ENCODE results near the gene EFEMP2. TPM values are rescaled to one million over a fixed set of nuclear protein-coding genes. Genes with fewer than 3 reads are reported as not detected.
"Not testable (repeated sequence)": the region's sequence is repeated elsewhere in the genome, so short reads cannot be mapped to it uniquely, and the experiment has no call there.

EFEMP2 gene
- total RNA-seq, 1 experiment from 2014 or later = 2.8 TPM

GRCh38 chr11:65833297-65834030 is 39.1 kb downstream of the EFEMP2 start, which contains the start of gene SNX32:
TSS of gene SNX32 (plus strand) at chr11:65833963. CDS start at chr11:65834066, 103 bp downstream.
- DNase-seq (ENCODE audit: extremely low read depth, low read depth) = no peak

GRCh38 chr11:65832231-65832630 is 40.4 kb downstream of the EFEMP2 start:
- not testable (repeated sequence) for DNase-seq (ENCODE audit: extremely low read depth, low read depth)

GRCh38 chr11:65829459-65829858 is 43.1 kb downstream of the EFEMP2 start:
- no peak for DNase-seq (ENCODE audit: extremely low read depth, low read depth)

- no peak for DNase-seq (ENCODE audit: extremely low read depth, low read depth)
Observed at GRCh38 chr11:65826984-65827735, 45.4 kb downstream of the EFEMP2 start.

GRCh38 chr11:65822776-65823528 is 49.6 kb downstream of the EFEMP2 start:
- no peak for DNase-seq (ENCODE audit: extremely low read depth, low read depth)

- DNase-seq (ENCODE audit: extremely low read depth, low read depth) = no peak
Observed at GRCh38 chr11:65821107-65821506, 51.5 kb downstream of the EFEMP2 start.

- peak; percentile 80 for DNase-seq (ENCODE audit: extremely low read depth, low read depth)
Observed at GRCh38 chr11:65817835-65818680, 54.5 kb downstream of the EFEMP2 start.

GRCh38 chr11:65817312-65817834 is 55.2 kb downstream of the EFEMP2 start:
- no peak for DNase-seq (ENCODE audit: extremely low read depth, low read depth)

- no peak for DNase-seq (ENCODE audit: extremely low read depth, low read depth)
Observed at GRCh38 chr11:65816696-65817095, 55.9 kb downstream of the EFEMP2 start.

Other genes with a start within 250 kb of the EFEMP2 start
- gene SIPA1, start 234.7 kb downstream of the EFEMP2 start, total RNA-seq (2014; rRNA removed; shearing (Covaris generic)) = 6.0 and 9.5 TPM in 2 replicates
- gene RELA, start 209.9 kb downstream of the EFEMP2 start, total RNA-seq (2014; rRNA removed; shearing (Covaris generic)) = 31.5 and 34.7 TPM in 2 replicates
- gene KAT5, start 160.5 kb downstream of the EFEMP2 start, total RNA-seq (2014; rRNA removed; shearing (Covaris generic)) = 32.7 and 35.9 TPM in 2 replicates
- 13.9 and 15.4 TPM in 2 replicates for gene RNASEH2C, start 152.0 kb downstream of the EFEMP2 start, total RNA-seq (2014; rRNA removed; shearing (Covaris generic))
- gene AP5B1, start 91.8 kb downstream of the EFEMP2 start, total RNA-seq (2014; rRNA removed; shearing (Covaris generic)) = 7.6 and 8.3 TPM in 2 replicates
- gene OVOL1, start 85.7 kb downstream of the EFEMP2 start, total RNA-seq (2014; rRNA removed; shearing (Covaris generic)) = not detected in 2 replicates
- 0.05 TPM in 1 of 2 replicates, not detected in the other for gene SNX32, start 38.8 kb downstream of the EFEMP2 start, total RNA-seq (2014; rRNA removed; shearing (Covaris generic))
- gene CFL1, start 14.6 kb downstream of the EFEMP2 start, total RNA-seq (2014; rRNA removed; shearing (Covaris generic)) = 362 and 364 TPM in 2 replicates
- 36.8 and 39.1 TPM in 2 replicates for gene MUS81, start 12.4 kb downstream of the EFEMP2 start, total RNA-seq (2014; rRNA removed; shearing (Covaris generic))
- not detected in 2 replicates for gene CTSW, start 7.0 kb upstream of the EFEMP2 start, total RNA-seq (2014; rRNA removed; shearing (Covaris generic))
- 89.6 and 109 TPM in 2 replicates for gene FIBP, start 15.7 kb upstream of the EFEMP2 start, total RNA-seq (2014; rRNA removed; shearing (Covaris generic))
- 27.3 and 27.5 TPM in 2 replicates for gene CCDC85B, start 17.9 kb upstream of the EFEMP2 start, total RNA-seq (2014; rRNA removed; shearing (Covaris generic))
- gene FOSL1, start 27.6 kb upstream of the EFEMP2 start, total RNA-seq (2014; rRNA removed; shearing (Covaris generic)) = 56.1 and 58.4 TPM in 2 replicates
- 7.4 and 9.6 TPM in 2 replicates for gene C11orf68, start 46.3 kb upstream of the EFEMP2 start, total RNA-seq (2014; rRNA removed; shearing (Covaris generic))
- gene DRAP1, start 46.6 kb upstream of the EFEMP2 start, total RNA-seq (2014; rRNA removed; shearing (Covaris generic)) = 57.2 and 62.4 TPM in 2 replicates
- gene TSGA10IP, start 72.7 kb upstream of the EFEMP2 start, total RNA-seq (2014; rRNA removed; shearing (Covaris generic)) = not detected in 2 replicates
- 24.7 and 28.4 TPM in 2 replicates for gene SART1, start 88.9 kb upstream of the EFEMP2 start, total RNA-seq (2014; rRNA removed; shearing (Covaris generic))
- 23.0 TPM in 2 replicates for gene EIF1AD, start 129.4 kb upstream of the EFEMP2 start, total RNA-seq (2014; rRNA removed; shearing (Covaris generic))
- 53.6 and 64.3 TPM in 2 replicates for gene BANF1, start 129.7 kb upstream of the EFEMP2 start, total RNA-seq (2014; rRNA removed; shearing (Covaris generic))
- gene CST6, start 139.2 kb upstream of the EFEMP2 start, total RNA-seq (2014; rRNA removed; shearing (Covaris generic)) = not detected in 2 replicates
- gene CATSPER1, start 153.7 kb upstream of the EFEMP2 start, total RNA-seq (2014; rRNA removed; shearing (Covaris generic)) = not detected in 2 replicates
- not detected in 2 replicates for gene GAL3ST3, start 176.4 kb upstream of the EFEMP2 start, total RNA-seq (2014; rRNA removed; shearing (Covaris generic))
- gene SF3B2, start 179.6 kb upstream of the EFEMP2 start, total RNA-seq (2014; rRNA removed; shearing (Covaris generic)) = 91.7 and 101 TPM in 2 replicates
- 10.3 and 13.9 TPM in 2 replicates for gene PACS1, start 197.5 kb upstream of the EFEMP2 start, total RNA-seq (2014; rRNA removed; shearing (Covaris generic))